Measurements from ENCODE around the gene GBF1.

The GBF1 gene

DNA sequence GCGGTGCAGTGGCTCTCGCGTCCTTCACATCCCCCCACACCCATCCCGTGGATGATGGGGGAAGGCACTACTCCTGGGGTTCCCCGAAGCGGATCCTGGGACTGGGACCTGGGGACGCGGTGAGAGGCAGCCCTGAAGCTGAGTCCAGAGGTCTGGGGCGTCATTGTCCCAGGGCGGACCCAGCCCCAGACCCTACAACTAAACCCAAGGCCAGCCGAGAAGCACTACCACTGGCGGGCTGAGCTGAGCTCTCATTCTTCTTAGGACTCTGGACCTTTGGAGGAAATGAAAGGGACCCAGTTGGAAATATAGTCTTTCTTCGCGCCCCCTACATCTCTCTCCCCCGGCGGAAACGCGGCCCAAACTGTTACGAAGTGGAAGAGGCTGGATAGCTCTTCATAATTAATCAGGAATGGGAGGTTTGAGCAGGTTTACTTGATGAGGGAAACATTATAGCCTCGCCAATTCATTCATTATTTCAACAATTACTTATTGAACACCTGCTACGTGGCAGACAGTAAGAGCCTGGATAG is 174.9 kb downstream of the GBF1 start:
- peak; percentile 15; the same call in 2 of the 3 replicates for ATAC-seq (ENCODE audit: insufficient read depth, low read depth)
- H3K4me3 ChIP-seq (ENCODE audit: low read depth in 1 of 2, low read length in 2 of 2): peak overlapping the region; percentile 73 to 95
- no peaks in the 10 kb centered on the region for H3K9me3 ChIP-seq (ENCODE audit: insufficient read depth, low read length, severe bottlenecking)
- H4K20me1 ChIP-seq (ENCODE audit: insufficient read depth, low read length): peaks cover 12% of the 10 kb centered on the region; the same call in 1 of the 2 replicates
- H3K4me1 ChIP-seq (ENCODE audit: insufficient read depth, low read length): peaks cover 38% of the 10 kb centered on the region
- peak overlapping the region; percentile 100 for H3K4me2 ChIP-seq (ENCODE audit: insufficient read depth, low read length)
- TF ChIP-seq, protein P1, sequence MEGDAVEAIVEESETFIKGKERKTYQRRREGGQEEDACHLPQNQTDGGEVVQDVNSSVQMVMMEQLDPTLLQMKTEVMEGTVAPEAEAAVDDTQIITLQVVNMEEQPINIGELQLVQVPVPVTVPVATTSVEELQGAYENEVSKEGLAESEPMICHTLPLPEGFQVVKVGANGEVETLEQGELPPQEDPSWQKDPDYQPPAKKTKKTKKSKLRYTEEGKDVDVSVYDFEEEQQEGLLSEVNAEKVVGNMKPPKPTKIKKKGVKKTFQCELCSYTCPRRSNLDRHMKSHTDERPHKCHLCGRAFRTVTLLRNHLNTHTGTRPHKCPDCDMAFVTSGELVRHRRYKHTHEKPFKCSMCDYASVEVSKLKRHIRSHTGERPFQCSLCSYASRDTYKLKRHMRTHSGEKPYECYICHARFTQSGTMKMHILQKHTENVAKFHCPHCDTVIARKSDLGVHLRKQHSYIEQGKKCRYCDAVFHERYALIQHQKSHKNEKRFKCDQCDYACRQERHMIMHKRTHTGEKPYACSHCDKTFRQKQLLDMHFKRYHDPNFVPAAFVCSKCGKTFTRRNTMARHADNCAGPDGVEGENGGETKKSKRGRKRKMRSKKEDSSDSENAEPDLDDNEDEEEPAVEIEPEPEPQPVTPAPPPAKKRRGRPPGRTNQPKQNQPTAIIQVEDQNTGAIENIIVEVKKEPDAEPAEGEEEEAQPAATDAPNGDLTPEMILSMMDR (IDR thresholded peaks at IDR 0.05; ENCODE audit: borderline replicate concordance, extremely low read depth, low read length, poor library complexity, severe bottlenecking): no peak
- TF ChIP-seq EZH2 (IDR thresholded peaks at IDR 0.05; ENCODE audit: borderline replicate concordance, low read depth, low read length, severe bottlenecking): no peak
- H3K9ac ChIP-seq (ENCODE audit: low read depth, low read length): peak overlapping the region; percentile 75
- H3K27ac ChIP-seq (ENCODE audit: low read length): peak overlapping the region; percentile 92
- DNase-seq: no peak
- H3K36me3 ChIP-seq (ENCODE audit: insufficient read depth, low read length): peaks cover 27% of the 10 kb centered on the region
- H2AFZ ChIP-seq (ENCODE audit: low read depth, low read length): peak overlapping the region; percentile 97
- H3K27me3 ChIP-seq (ENCODE audit: insufficient read depth, low read length, poor library complexity): no peaks in the 10 kb centered on the region
- peaks cover 10% of the 10 kb centered on the region for H3K79me2 ChIP-seq (ENCODE audit: insufficient read depth, low read length)

DNA sequence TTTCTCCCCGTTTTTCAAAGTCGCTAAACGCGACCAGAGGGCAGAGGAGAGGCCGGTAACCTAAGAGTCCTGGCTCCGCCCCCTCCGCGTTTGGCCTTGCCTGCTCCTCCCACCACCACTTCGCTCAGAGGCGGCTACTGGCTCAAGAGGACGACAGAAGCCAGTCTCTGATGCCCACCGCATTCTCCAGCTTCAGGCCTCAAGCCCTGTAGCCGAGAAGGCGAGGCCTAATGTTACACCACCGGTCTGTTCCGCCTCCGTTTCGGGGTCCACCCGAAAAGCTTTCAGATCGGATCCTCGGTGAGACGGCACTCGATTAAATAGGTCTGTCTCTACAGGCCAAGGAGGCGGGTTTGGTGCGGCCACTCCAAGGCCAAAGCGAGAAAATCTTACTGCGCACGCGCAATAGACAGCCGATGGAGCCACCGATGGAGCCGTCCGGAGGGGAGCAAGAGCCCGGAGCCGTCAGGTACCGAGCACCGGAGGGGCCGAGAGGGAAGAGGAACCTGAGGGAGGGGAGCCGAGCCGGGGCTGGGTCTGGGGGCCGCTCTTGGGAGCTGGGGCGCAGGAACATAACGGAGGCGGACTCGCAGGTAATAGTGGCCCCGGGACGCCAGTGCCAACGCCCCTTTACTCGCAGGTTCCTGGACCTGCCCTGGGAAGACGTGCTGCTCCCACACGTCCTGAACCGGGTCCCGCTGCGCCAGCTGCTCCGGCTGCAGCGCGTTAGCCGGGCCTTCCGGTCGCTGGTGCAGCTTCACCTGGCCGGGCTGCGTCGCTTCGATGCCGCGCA is 175.6 kb downstream of the GBF1 start, which contains the start of gene FBXL15:
TSS of gene FBXL15 (plus strand) at position 123 of the 793 bp plus-strand sequence. CDS start at position 417, 294 bp downstream.
- peak; percentile 81 for ATAC-seq (ENCODE audit: insufficient read depth, low read depth)
- peaks cover 27% of the 10 kb centered on the region for H3K36me3 ChIP-seq (ENCODE audit: insufficient read depth, low read length)
- no peaks in the 10 kb centered on the region for H3K27me3 ChIP-seq (ENCODE audit: insufficient read depth, low read length, poor library complexity)
- H3K4me2 ChIP-seq (ENCODE audit: insufficient read depth, low read length): peak within 1 kb of the TSS; percentile 100
- peak within 1 kb of the TSS; percentile 97 for H2AFZ ChIP-seq (ENCODE audit: low read depth, low read length)
- no peaks in the 10 kb centered on the region for H3K9me3 ChIP-seq (ENCODE audit: insufficient read depth, low read length, severe bottlenecking)
- peak; percentile 93 for DNase-seq
- H3K79me2 ChIP-seq (ENCODE audit: insufficient read depth, low read length): peaks cover 10% of the 10 kb centered on the region
- TF ChIP-seq, protein P1 (IDR thresholded peaks at IDR 0.05; ENCODE audit: borderline replicate concordance, extremely low read depth, low read length, poor library complexity, severe bottlenecking): no peak
- TF ChIP-seq EZH2 (IDR thresholded peaks at IDR 0.05; ENCODE audit: borderline replicate concordance, low read depth, low read length, severe bottlenecking): no peak
- H3K9ac ChIP-seq (ENCODE audit: low read depth, low read length): peak within 1 kb of the TSS; percentile 75
- peak within 1 kb of the TSS; percentile 73 to 95 for H3K4me3 ChIP-seq (ENCODE audit: low read depth in 1 of 2, low read length in 2 of 2)
- peak within 1 kb of the TSS; percentile 92 for H3K27ac ChIP-seq (ENCODE audit: low read length)
- peaks cover 12% of the 10 kb centered on the region; the same call in 1 of the 2 replicates for H4K20me1 ChIP-seq (ENCODE audit: insufficient read depth, low read length)
- peaks cover 38% of the 10 kb centered on the region for H3K4me1 ChIP-seq (ENCODE audit: insufficient read depth, low read length)

DNA sequence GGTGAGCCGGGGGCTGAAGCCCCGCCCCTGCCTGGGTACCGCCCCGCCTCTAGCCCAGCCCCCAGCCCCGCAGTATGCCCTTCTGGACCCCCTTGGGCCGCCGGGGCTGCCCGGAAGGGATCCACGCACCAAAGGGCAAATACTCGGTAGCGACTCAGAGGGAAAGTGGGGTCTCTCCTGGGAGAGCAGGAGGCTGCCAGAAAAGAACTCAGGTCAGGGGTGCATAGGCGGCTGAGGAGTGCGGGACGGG is 176.1 kb downstream of the GBF1 start:
- Histone ChIP-seq H3K27ac (ENCODE audit: low read length) (peak overlapping the region; percentile 92), H3K4me3 (ENCODE audit: low read depth in 1 of 2, low read length in 2 of 2) (peak overlapping the region; percentile 73 to 95), H4K20me1 (ENCODE audit: insufficient read depth, low read length) (peaks cover 14% of the 10 kb centered on the region; the same call in 1 of the 2 replicates), H3K79me2 (ENCODE audit: insufficient read depth, low read length) (peaks cover 10% of the 10 kb centered on the region), H2AFZ (ENCODE audit: low read depth, low read length) (peak overlapping the region; percentile 97), H3K4me1 (ENCODE audit: insufficient read depth, low read length) (peaks cover 38% of the 10 kb centered on the region), H3K36me3 (ENCODE audit: insufficient read depth, low read length) (peaks cover 27% of the 10 kb centered on the region), H3K9me3 (ENCODE audit: insufficient read depth, low read length, severe bottlenecking) (no peaks in the 10 kb centered on the region), H3K27me3 (ENCODE audit: insufficient read depth, low read length, poor library complexity) (no peaks in the 10 kb centered on the region), H3K4me2 (ENCODE audit: insufficient read depth, low read length) (peak overlapping the region; percentile 100), H3K9ac (ENCODE audit: low read depth, low read length) (peak overlapping the region; percentile 75)
- TF ChIP-seq EZH2 (IDR thresholded peaks at IDR 0.05; ENCODE audit: borderline replicate concordance, low read depth, low read length, severe bottlenecking): no peak
- TF ChIP-seq, protein P1 (IDR thresholded peaks at IDR 0.05; ENCODE audit: borderline replicate concordance, extremely low read depth, low read length, poor library complexity, severe bottlenecking): no peak
- no peak for ATAC-seq (ENCODE audit: insufficient read depth, low read depth)
- DNase-seq: no peak
